ENCODE data around the gene SMARCE1.
"Not testable (repeated sequence)": the region's sequence is repeated elsewhere in the genome, so short reads cannot be mapped to it uniquely, and the experiment has no call there.

Gene SMARCE1

GRCh38 chr17:40610359-40610758, 37.3 kb downstream of the SMARCE1 start:
- no peak for DNase-seq (ENCODE audit: low read depth)

- DNase-seq (ENCODE audit: low read depth): no peak
These were observed 39.5 kb downstream of the SMARCE1 start for GRCh38 chr17:40608061-40608581.

GRCh38 chr17:40607641-40608040, 40.0 kb downstream of the SMARCE1 start:
- no peak for DNase-seq (ENCODE audit: low read depth)

GRCh38 chr17:40606548-40607353, 40.9 kb downstream of the SMARCE1 start:
- no peak for DNase-seq (ENCODE audit: low read depth)

GRCh38 chr17:40605306-40605705, 42.3 kb downstream of the SMARCE1 start:
- no peak for DNase-seq (ENCODE audit: low read depth)

GRCh38 chr17:40604327-40605080, 43.1 kb downstream of the SMARCE1 start:
- no peak for DNase-seq (ENCODE audit: low read depth)

GRCh38 chr17:40602445-40603443, 44.9 kb downstream of the SMARCE1 start:
- no peak for DNase-seq (ENCODE audit: low read depth)

- no peak for DNase-seq (ENCODE audit: low read depth)
These were observed 47.1 kb downstream of the SMARCE1 start for GRCh38 chr17:40600486-40601046.

- DNase-seq (ENCODE audit: low read depth): no peak
These were observed 48.2 kb downstream of the SMARCE1 start for GRCh38 chr17:40599468-40599763.

- no peak for DNase-seq (ENCODE audit: low read depth)
These were observed 48.8 kb downstream of the SMARCE1 start for GRCh38 chr17:40598619-40599467.

- no peak for DNase-seq (ENCODE audit: low read depth)
These were observed 49.4 kb downstream of the SMARCE1 start for GRCh38 chr17:40598301-40598618.

- DNase-seq (ENCODE audit: low read depth): no peak
These were observed 49.9 kb downstream of the SMARCE1 start for GRCh38 chr17:40597556-40598300.

- no peak for DNase-seq (ENCODE audit: low read depth)
These were observed 50.5 kb downstream of the SMARCE1 start for GRCh38 chr17:40597156-40597555.

GRCh38 chr17:40596261-40596919, 51.2 kb downstream of the SMARCE1 start:
- DNase-seq (ENCODE audit: low read depth): no peak

GRCh38 chr17:40590742-40591141, 56.9 kb downstream of the SMARCE1 start:
- no peak for DNase-seq (ENCODE audit: low read depth)

GRCh38 chr17:40588552-40588951, 59.1 kb downstream of the SMARCE1 start:
- no peak for DNase-seq (ENCODE audit: low read depth)

- not testable (repeated sequence) for DNase-seq (ENCODE audit: low read depth)
These were observed 61.4 kb downstream of the SMARCE1 start for GRCh38 chr17:40586264-40586663.

- DNase-seq (ENCODE audit: low read depth): not testable (repeated sequence)
These were observed 62.7 kb downstream of the SMARCE1 start for GRCh38 chr17:40584950-40585349.

- no peak for DNase-seq (ENCODE audit: low read depth)
These were observed 65.2 kb downstream of the SMARCE1 start for GRCh38 chr17:40582328-40582901.

All from HS-27A (cell line).